Urothelium cell line (cell line): Measurements from ENCODE around the gene OXTR.

Experiments
- DNase-seq: peaks from one replicate; pipeline ENCODE4 v3.0.0; 2011; ENCODE audit warnings: low spot score, mixed read lengths
- FAIRE-seq: peaks from 2 replicates; lab custom pipeline; 2011; peaks lifted over from hg19 to GRCh38; lab: Jason Lieb, UNC

Gene OXTR

DNA sequence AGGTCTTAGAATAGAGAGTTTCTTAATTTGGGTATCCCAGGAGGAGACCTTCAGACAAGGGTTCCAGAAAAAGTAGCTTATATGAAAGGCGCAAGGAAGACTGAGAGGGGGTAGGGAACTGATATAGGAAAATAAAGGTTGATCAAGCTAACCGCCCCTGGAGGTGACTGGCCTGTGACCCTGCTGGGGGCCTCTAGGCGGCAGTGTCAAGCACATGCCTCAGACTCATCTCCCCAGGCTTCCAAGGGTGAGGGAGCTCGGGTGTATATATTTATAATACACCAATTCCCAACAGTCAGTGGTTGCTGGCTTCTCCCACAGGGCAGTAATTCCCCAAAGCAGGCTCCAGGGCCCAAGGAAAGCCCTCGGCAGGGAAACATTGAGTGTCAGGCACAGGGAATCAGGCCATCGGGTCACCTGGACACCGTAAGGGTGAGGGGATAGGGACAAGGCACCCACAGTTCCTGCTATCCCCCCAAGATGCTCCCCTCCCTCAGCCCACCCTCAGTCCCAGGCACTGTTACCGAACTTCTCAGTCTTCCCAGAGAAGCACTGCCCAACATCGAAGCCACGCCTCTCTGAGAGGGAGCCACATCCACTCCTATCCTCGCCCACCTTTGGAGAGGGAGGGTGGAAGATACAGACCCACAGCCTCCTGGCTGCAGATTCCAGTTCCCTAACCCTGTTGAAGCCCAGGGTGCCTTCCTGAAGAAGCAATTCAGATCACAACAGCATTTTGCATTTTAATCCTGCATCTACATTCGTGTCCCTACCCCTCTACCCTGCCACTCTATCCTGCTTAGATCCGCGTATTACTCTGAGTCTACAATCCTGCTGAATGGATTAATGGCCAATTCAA lies 55.3 kb downstream of the OXTR start:
- no peak for DNase-seq
- no peak for FAIRE-seq

DNA sequence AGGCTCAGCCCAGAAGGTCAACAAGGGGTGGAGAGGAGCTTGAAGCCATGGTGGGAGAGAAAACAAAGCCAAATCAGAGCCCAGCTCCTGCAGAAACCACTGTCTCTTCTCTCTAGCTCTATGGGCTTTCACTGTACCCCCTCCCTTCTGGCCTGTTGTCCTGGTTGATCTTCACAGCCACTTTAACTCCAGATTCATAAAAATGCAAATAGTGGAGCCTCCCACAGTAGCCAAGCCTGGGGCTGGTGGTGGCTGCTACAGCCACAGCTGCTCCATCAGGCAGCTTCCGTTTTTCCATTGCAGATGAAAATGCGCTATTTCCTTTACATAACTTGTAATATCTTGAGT lies 56.5 kb downstream of the OXTR start:
- DNase-seq: peak; percentile 28

GRCh38 chr3:8712045-8712907 lies 57.1 kb downstream of the OXTR start:
- DNase-seq (peak; percentile 56), FAIRE-seq (no peak)

More for the DNA sequence above, 56.5 kb downstream of the OXTR start:
- FAIRE-seq: no peak

DNA sequence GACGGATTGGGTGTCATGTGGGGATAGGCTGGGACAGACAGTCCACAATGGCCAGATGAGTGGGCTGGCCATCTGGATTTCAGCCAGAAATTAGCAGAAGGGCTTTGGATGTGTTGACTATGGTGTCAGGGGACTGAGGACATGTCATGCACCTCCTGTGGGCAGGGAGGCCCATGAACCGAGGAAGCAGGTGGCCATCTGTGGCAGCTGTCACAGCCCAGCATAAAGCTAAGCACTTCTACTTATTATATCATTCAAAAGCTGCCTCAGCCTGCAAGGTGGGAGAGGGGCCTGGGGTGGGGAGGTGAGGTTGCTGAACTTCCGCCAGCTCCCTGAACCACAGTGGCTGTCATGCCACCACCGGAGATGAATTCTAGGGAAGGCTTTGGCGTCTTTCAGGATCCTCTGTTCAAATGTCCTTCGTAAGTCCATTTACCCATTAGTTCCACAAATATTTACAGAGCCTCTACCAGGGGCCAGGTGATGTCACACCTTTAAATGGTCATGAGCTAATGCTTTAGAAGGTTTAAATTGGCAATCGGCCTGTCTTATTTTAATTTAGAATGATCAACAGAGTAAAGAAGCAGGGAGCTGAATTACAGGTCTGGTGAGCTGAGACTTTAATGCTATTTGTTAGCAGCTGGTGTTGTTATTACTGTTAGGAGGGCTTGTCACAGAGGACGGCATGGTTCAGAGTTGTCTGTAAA lies 59.5 kb downstream of the OXTR start:
- FAIRE-seq (no peak), DNase-seq (peak; percentile 1)

DNA sequence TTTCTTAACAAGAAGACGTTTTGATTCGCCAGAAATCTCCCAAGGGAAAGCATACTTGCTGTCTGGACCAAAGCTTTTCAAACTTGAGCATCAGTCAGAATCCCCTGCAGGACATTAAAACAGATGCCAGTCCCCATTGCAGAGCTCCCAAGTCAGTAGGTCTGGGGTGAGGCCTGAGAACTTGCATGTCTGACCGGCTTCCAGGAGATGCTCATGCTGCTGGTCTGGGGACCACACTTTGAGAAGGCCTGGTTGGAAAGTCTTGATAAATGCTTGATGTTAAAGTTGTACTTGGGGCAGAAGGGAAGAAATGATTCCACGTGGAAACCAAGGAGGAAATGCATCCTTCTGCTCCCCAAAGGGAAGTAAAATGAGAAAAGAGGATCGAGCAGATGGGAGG lies 60.1 kb downstream of the OXTR start:
- FAIRE-seq (no peak), DNase-seq (no peak)

- FAIRE-seq: no peak
- DNase-seq: peak; percentile 0
Observed at GRCh38 chr3:8705575-8705974, 63.8 kb downstream of the OXTR start.

DNA sequence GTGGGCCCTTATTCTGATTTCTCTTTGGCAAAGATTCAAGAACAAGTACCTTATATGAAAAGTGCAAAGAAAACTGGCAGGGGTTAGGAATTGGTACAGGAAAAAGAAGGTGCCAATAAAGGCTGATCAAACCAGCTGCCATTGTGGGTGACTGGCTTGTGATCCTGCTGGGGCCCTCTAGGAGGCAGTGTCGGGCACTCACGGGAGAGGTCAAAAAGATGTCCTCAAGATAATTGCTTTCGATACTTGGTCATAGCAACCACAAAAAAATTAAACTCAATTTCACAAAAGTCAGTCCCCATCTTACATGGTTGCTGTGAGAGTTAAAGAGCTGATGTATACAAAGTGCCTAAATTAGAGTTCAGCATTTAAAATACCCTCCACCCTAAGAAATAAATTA lies 66.9 kb downstream of the OXTR start:
- no peak for FAIRE-seq

More for the DNA sequence above, 66.9 kb downstream of the OXTR start:
- no peak for DNase-seq
